AG04450 (cell line): Measurements from ENCODE around the gene ALDOC. TPM values are rescaled to one million over a fixed set of nuclear protein-coding genes. Genes with fewer than 3 reads are reported as not detected.
A peak's percentile ranks its signal among the peaks of the same experiment; 100 is the strongest.

Source experiments
- CTCF ChIA-PET: fragments of 300-600, 350-600 bp; formaldehyde crosslinking; extraction: SDS; loops from one replicate; lab custom pipeline; 2022; ENCODE audit warnings: antibody characterized with exemption, inconsistent platforms; lab: Charles Lee
- POLR2A ChIA-PET: fragments of 350-600 bp; formaldehyde crosslinking; extraction: SDS; loops from one replicate; lab custom pipeline; 2021; ENCODE audit warnings: antibody characterized with exemption, inconsistent platforms; lab: Yijun Ruan, JAX
- DNase-seq: peaks from one replicate; pipeline ENCODE4 v3.0.0-alpha.2; 2011; ENCODE audit warnings: low read depth, low spot score
- H3K27ac ChIP-seq: one replicate; pipeline ENCODE4 v1.5.1; 2012; ENCODE audit warnings: low read depth, low read length, control low read depth
- H3K27me3 ChIP-seq: one replicate; pipeline ENCODE4 v1.6.0; 2012; ENCODE audit warnings: low read length; ENCODE audit not compliant: control insufficient read depth, insufficient read depth
- H3K4me3 ChIP-seq: 2 replicates; pipeline ENCODE4 v1.5.1; 2011; ENCODE audit warnings: mild to moderate bottlenecking, low read depth, low read length, control low read depth
- H3K9me3 ChIP-seq: 2 replicates; pipeline ENCODE4 v1.5.1; 2012; ENCODE audit warnings: low read length; ENCODE audit not compliant: control insufficient read depth, insufficient read depth
- CTCF ChIP-seq: IDR thresholded peaks from 2 replicates; pipeline ENCODE4 v1.5.1; 2011; ENCODE audit warnings: low read depth, low read length, control low read depth, inconsistent platforms
- polyA minus RNA-seq: library from RNA; depleted of rRNA, polyadenylated mRNA; stranded (reverse); fragments of >200 nt; gene quantifications from 2 replicates; pipeline ENCODE4 v1.2.3, GENCODE V29; 2011; rRNA and poly(A)+ RNA removed
- polyA plus RNA-seq: library from polyadenylated mRNA; depleted of rRNA; stranded (reverse); fragments of >200 nt; gene quantifications from 2 replicates; pipeline ENCODE4 v1.2.3, GENCODE V29; 2011; rRNA removed

ALDOC gene
- 46.3 and 48.6 TPM in 2 replicates for polyA plus RNA-seq
- polyA minus RNA-seq, result 30.5 and 43.0 TPM in 2 replicates

DNA sequence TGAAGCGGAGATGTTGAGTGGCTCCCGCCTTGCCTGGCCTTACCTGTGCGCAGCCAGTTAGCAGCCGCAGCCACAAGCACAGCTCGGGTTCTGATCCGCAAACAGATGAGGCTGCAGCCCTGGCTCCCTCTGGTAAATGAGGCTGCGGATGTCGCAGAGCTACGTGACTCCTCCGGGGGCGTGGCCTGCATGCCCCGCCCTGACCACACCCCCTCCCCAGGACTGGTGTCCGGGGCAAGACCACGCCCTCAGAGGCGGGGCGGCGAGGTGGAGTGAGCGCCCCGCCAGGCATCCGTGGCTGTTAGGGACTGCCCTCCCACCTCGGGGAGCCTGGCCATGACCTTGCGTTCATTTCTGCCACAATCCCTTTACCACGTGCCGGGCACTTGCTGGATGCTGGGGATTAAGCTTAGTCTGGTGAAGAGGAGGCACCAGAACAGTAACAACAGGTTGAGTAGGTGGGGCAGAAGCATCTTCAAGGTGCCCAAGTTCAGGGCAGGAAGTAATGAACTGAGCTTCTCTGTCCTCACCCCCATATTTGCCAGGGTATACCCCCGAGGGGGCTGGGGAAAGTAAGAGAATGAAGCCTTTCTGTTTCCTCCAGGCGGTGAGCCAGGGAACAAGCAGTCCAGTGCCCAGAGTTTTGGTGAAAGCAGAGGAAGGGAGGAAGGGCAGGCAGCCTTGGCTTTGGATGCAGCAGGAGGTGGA lies at the start of gene ALDOC:
Gene ALDOC, minus strand, starts transcription at position 138 of the 708 bp plus-strand sequence. CDS start 1,363 bp downstream, outside the sequence.
- Histone ChIP-seq H3K27me3 (no peaks in the 10 kb centered on the region), H3K27ac (no peak within 1 kb of the TSS), H3K4me3 (peak within 1 kb of the TSS; percentile 47), H3K9me3 (no peaks in the 10 kb centered on the region; the same call in 1 of the 2 replicates)
- CTCF ChIA-PET, result interaction anchor here (1.0 kb wide), 1 partner anchor 17 kb away, joined by 3 read pairs; no protein-coding TSS in a partner anchor
- peak; percentile 71 for DNase-seq
- no peak for TF ChIP-seq CTCF
- POLR2A ChIA-PET, result no interaction called here

DNA sequence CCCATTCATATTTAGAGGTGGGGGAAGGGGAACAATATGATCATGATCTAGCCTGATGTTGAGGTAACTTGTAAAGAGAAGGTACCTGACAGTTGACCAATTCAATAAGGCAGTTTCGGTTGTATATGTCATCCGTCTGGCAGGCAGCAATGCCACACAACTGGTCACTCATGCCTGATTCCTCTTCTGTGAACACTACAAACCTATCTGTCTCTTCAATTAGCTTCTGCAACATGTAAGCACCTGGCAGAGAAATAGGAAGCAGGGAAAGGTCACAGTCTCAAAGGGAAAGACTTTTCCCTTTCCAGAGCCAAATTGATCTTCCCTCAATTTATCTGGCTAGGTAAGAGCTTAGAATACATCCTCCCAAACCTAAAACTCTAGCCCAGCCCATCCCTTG lies 47.5 kb upstream of the ALDOC start:
- ChIA-PET POLR2A (no interaction called here), CTCF (interaction anchor here (1.5 kb wide), 1 partner anchor 11 kb away, joined by 8 read pairs; no protein-coding TSS in a partner anchor)
- TF ChIP-seq CTCF, result no peak
- Histone ChIP-seq H3K9me3 (no peaks in the 10 kb centered on the region), H3K4me3 (no peak overlapping the region), H3K27me3 (no peaks in the 10 kb centered on the region), H3K27ac (no peak overlapping the region)
- no peak for DNase-seq

GRCh38 chr17:28623696-28624095 lies 47.0 kb upstream of the ALDOC start:
- Histone ChIP-seq H3K9me3 (no peaks in the 10 kb centered on the region), H3K27ac (no peak overlapping the region), H3K27me3 (no peaks in the 10 kb centered on the region), H3K4me3 (no peak overlapping the region)
- CTCF ChIA-PET, result interaction anchor here (0.6 to 1.5 kb wide), 2 partner anchors 11 to 83 kb away, joined by 3 to 8 read pairs; no protein-coding TSS in a partner anchor
- no peak for DNase-seq
- TF ChIP-seq CTCF, result no peak
- POLR2A ChIA-PET, result no interaction called here

- ChIA-PET CTCF (interaction anchor here (1.6 kb wide), 1 partner anchor 10 kb away, joined by 5 read pairs; no protein-coding TSS in a partner anchor), POLR2A (no interaction called here)
- no peak overlapping the region for H3K27ac ChIP-seq
- H3K9me3 ChIP-seq, result no peaks in the 10 kb centered on the region
- TF ChIP-seq CTCF, result no peak
- DNase-seq, result no peak
- no peak overlapping the region for H3K4me3 ChIP-seq
- H3K27me3 ChIP-seq, result no peaks in the 10 kb centered on the region
Measured at GRCh38 chr17:28622186-28622585, 45.5 kb upstream of the ALDOC start.

- ChIA-PET CTCF (interaction anchor here (0.7 kb wide), 1 partner anchor 46 kb away, joined by 3 read pairs; no protein-coding TSS in a partner anchor), POLR2A (no interaction called here)
- no peak for DNase-seq
- H3K4me3 ChIP-seq, result no peak overlapping the region
- no peaks in the 10 kb centered on the region for H3K27me3 ChIP-seq
- no peaks in the 10 kb centered on the region for H3K9me3 ChIP-seq
- no peak overlapping the region for H3K27ac ChIP-seq
- no peak for TF ChIP-seq CTCF
Measured at GRCh38 chr17:28620010-28620409, 43.3 kb upstream of the ALDOC start.
